ENCODE measurements around the gene CCDC30. TPM values are rescaled to one million over a fixed set of nuclear protein-coding genes. Genes with fewer than 3 reads are reported as not detected.

The CCDC30 gene
- total RNA-seq, 1 donor from 2014 or later, result 2.0 TPM

DNA sequence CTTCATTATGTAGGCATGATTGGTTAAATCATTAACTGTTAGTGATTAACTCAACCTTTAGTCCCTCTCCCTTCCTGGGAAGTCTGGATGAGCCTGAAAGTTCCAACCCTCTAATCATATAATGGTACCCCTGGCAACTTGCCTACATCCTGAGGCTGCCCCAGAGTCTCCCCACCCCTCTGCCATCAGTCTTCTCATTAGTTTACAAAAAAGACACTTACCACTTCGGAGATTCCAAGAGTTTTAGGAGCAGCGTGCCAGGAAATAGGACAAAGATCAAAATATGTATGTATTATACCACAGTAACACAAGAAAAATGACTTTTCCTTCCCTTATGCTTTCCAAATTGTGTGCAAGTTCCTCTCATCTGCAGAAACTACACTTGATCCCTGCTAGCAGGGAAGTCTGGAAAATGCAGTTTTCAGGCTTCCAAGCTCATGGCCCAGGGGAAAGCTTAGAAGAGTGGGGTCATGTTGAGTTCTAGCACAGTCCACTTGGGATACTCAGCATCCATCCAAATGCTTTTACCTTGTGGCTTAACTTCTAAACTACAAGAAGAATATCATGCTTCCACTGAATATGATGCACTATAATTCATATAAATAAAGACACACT, 130.5 kb downstream of the CCDC30 start:
- H3K4me1 Mint-ChIP-seq, result no peaks in the 10 kb centered on the region
- H3K9me3 Mint-ChIP-seq, result no peaks in the 10 kb centered on the region
- H3F3A ChIP-seq (ENCODE audit: low read depth), result no peaks in the 10 kb centered on the region
- no peak overlapping the region for H3K4me3 Mint-ChIP-seq
- no peak overlapping the region for H3K27ac Mint-ChIP-seq
- peaks cover 3% of the 10 kb centered on the region for H3K9me3 ChIP-seq (ENCODE audit: low read depth)
- H3K27ac ChIP-seq, result no peak overlapping the region
- H3K4me1 ChIP-seq, result no peaks in the 10 kb centered on the region
- H3K27me3 Mint-ChIP-seq (ENCODE audit: insufficient read depth, low read depth), result no peaks in the 10 kb centered on the region
- H2AFZ ChIP-seq (replicated peaks), result no peak overlapping the region
- H3K27me3 ChIP-seq, result no peaks in the 10 kb centered on the region
- H4K20me1 ChIP-seq (ENCODE audit: low read depth), result no peaks in the 10 kb centered on the region
- H3K4me3 ChIP-seq, result no peak overlapping the region
- H3K36me3 ChIP-seq, result no peaks in the 10 kb centered on the region
- H3K4me2 ChIP-seq, result no peak overlapping the region
- TF ChIP-seq EZH2 (IDR thresholded peaks at IDR 0.05) (no peak), EZH2phosphoT487 (IDR thresholded peaks at IDR 0.05) (no peak)
- TF ChIP-seq, protein P1, sequence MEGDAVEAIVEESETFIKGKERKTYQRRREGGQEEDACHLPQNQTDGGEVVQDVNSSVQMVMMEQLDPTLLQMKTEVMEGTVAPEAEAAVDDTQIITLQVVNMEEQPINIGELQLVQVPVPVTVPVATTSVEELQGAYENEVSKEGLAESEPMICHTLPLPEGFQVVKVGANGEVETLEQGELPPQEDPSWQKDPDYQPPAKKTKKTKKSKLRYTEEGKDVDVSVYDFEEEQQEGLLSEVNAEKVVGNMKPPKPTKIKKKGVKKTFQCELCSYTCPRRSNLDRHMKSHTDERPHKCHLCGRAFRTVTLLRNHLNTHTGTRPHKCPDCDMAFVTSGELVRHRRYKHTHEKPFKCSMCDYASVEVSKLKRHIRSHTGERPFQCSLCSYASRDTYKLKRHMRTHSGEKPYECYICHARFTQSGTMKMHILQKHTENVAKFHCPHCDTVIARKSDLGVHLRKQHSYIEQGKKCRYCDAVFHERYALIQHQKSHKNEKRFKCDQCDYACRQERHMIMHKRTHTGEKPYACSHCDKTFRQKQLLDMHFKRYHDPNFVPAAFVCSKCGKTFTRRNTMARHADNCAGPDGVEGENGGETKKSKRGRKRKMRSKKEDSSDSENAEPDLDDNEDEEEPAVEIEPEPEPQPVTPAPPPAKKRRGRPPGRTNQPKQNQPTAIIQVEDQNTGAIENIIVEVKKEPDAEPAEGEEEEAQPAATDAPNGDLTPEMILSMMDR (IDR thresholded peaks at IDR 0.05), result no peak
- no peak for DNase-seq (ENCODE audit: low spot score)
- no peaks in the 10 kb centered on the region for H3K79me2 ChIP-seq (ENCODE audit: low read depth)
- no peak overlapping the region for H3K9ac ChIP-seq
- H3K36me3 Mint-ChIP-seq, result peaks cover 15% of the 10 kb centered on the region

DNA sequence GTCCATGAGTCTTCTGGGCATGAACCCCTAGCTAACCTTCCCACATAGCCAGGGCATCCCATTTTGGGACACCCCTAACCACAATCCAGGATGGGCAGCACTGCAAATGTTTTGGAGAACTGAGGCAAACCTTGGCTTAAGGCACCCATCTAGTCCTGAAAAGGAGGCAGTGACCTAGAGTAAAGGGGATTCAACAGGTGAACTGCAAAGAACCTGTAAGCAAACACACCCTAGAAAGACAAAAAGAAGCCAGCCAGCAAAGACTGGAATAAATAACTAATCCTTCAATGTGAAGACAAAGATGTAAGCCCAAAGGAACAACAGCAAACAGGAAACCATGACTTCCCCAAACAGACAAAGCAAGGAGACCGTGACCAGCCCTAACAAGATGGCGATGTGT, 138.4 kb downstream of the CCDC30 start:
- Histone ChIP-seq H3K9me3 (ENCODE audit: low read depth) (no peaks in the 10 kb centered on the region), H3K4me2 (no peak overlapping the region), H3K27me3 (no peaks in the 10 kb centered on the region), H3K4me3 (no peak overlapping the region), H3K9ac (no peak overlapping the region), H4K20me1 (ENCODE audit: low read depth) (no peaks in the 10 kb centered on the region), H3F3A (ENCODE audit: low read depth) (no peaks in the 10 kb centered on the region), H3K4me1 (peaks cover 14% of the 10 kb centered on the region), H2AFZ (replicated peaks) (no peak overlapping the region), H3K27ac (no peak overlapping the region), H3K36me3 (no peaks in the 10 kb centered on the region), H3K79me2 (ENCODE audit: low read depth) (no peaks in the 10 kb centered on the region)
- Mint-ChIP-seq H3K36me3 (peaks cover 2% of the 10 kb centered on the region), H3K4me3 (no peak overlapping the region), H3K9me3 (peaks cover 2% of the 10 kb centered on the region), H3K4me1 (no peaks in the 10 kb centered on the region), H3K27me3 (ENCODE audit: insufficient read depth, low read depth) (no peaks in the 10 kb centered on the region), H3K27ac (no peak overlapping the region)
- DNase-seq (ENCODE audit: low spot score), result no peak
- TF ChIP-seq EZH2phosphoT487 (IDR thresholded peaks at IDR 0.05) (no peak), EZH2 (IDR thresholded peaks at IDR 0.05) (no peak)
- TF ChIP-seq, protein P1 (IDR thresholded peaks at IDR 0.05), result no peak

DNA sequence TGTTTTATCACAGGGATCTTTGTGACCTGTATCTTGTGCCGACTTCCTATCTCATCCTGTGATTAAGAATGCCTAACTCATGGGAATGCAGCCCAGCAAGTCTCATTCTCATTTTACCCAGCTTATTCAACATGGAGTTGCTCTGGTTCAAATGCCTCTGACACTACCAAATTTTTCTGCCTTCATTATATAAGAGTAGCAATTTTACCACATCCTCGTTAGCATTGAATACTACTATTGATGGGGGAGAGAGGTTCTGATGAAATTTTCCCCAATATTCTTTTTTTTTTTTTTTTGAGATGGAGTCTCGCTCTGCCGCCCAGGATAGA, 150.7 kb downstream of the CCDC30 start:
- Histone ChIP-seq H3K27me3 (no peaks in the 10 kb centered on the region), H3K9me3 (ENCODE audit: low read depth) (no peaks in the 10 kb centered on the region), H3K9ac (no peak overlapping the region), H3K36me3 (no peaks in the 10 kb centered on the region), H4K20me1 (ENCODE audit: low read depth) (no peaks in the 10 kb centered on the region), H3F3A (ENCODE audit: low read depth) (no peaks in the 10 kb centered on the region), H3K4me2 (no peak overlapping the region), H3K79me2 (ENCODE audit: low read depth) (no peaks in the 10 kb centered on the region), H3K4me1 (no peaks in the 10 kb centered on the region), H3K4me3 (no peak overlapping the region), H3K27ac (no peak overlapping the region), H2AFZ (replicated peaks) (no peak overlapping the region)
- TF ChIP-seq, protein P1 (IDR thresholded peaks at IDR 0.05), result no peak
- no peak for TF ChIP-seq EZH2 (IDR thresholded peaks at IDR 0.05)
- no peak for DNase-seq (ENCODE audit: low spot score)
- Mint-ChIP-seq H3K4me3 (no peak overlapping the region), H3K27me3 (ENCODE audit: insufficient read depth, low read depth) (peaks cover 2% of the 10 kb centered on the region), H3K9me3 (no peaks in the 10 kb centered on the region), H3K4me1 (peaks cover 4% of the 10 kb centered on the region), H3K27ac (no peak overlapping the region), H3K36me3 (no peaks in the 10 kb centered on the region)

Measured in neural progenitor cell (in vitro differentiated cells).